H1 (cell line): ENCODE data around the gene LCMT1. TPM values are rescaled to one million over a fixed set of nuclear protein-coding genes. Genes with fewer than 3 reads are reported as not detected.

Experiments used
- CTCF ChIA-PET: fragments of 300-600 bp; sonication (Branson Sonifier 250); formaldehyde crosslinking; loops from one replicate; lab custom pipeline; 2021; ENCODE audit not compliant: partially characterized antibody; lab: Charles Lee
- POLR2A ChIA-PET: fragments of 300-600 bp; sonication (Branson Sonifier 250); formaldehyde crosslinking; loops from one replicate; lab custom pipeline; 2021; ENCODE audit warnings: inconsistent platforms; ENCODE audit not compliant: partially characterized antibody; lab: Charles Lee
- DNase-seq, 2 experiments: peaks; one replicate each; pipeline versions ENCODE4 v3.0.0 to v3.0.0-alpha.2; 2010 to 2022; ENCODE audit warnings: low spot score in 2 of 2, low read depth in 1 of 2, mixed read lengths in 1 of 2
- FAIRE-seq: peaks from 2 replicates; lab custom pipeline; 2011; peaks lifted over from hg19 to GRCh38; lab: Jason Lieb, UNC
- H2AFZ ChIP-seq: 2 replicates; pipeline ENCODE4 v1.8.1; 2012; ENCODE audit warnings: low read length, inconsistent platforms
- H2AK5ac ChIP-seq: 2 replicates; pipeline ENCODE4 v1.6.1; 2013; ENCODE audit warnings: low read depth, low read length
- H2BK120ac ChIP-seq: replicated peaks from 2 replicates; pipeline ENCODE3; 2013; ENCODE audit warnings: low read depth, low read length, inconsistent platforms
- H2BK12ac ChIP-seq: 2 replicates; pipeline ENCODE4 v1.6.1; 2013; ENCODE audit warnings: low read depth, low read length
- H2BK15ac ChIP-seq: 2 replicates; pipeline ENCODE4 v1.6.1; 2013; ENCODE audit warnings: low read length
- H2BK20ac ChIP-seq: 2 replicates; pipeline ENCODE4 v1.6.1; 2013; ENCODE audit warnings: low read length
- H2BK5ac ChIP-seq: 2 replicates; pipeline ENCODE4 v1.6.1; 2013; ENCODE audit warnings: low read depth, low read length
- H3K14ac ChIP-seq: 2 replicates; pipeline ENCODE4 v1.6.1; 2013; ENCODE audit warnings: inconsistent platforms; ENCODE audit not compliant: insufficient read length
- H3K18ac ChIP-seq: 2 replicates; pipeline ENCODE4 v1.6.1; 2013; ENCODE audit warnings: low read length; ENCODE audit errors: extremely low read depth
- H3K23ac ChIP-seq: 2 replicates; pipeline ENCODE4 v1.6.1; 2013; ENCODE audit warnings: inconsistent platforms; ENCODE audit not compliant: insufficient read length
- H3K23me2 ChIP-seq: 2 replicates; pipeline ENCODE4 v1.6.1; 2013; ENCODE audit warnings: low read depth, low read length
- H3K27ac ChIP-seq: 2 replicates; pipeline ENCODE4 v1.6.1; 2011; ENCODE audit warnings: low read depth, low read length, inconsistent platforms
- H3K27me3 ChIP-seq, 4 experiments: replicated peaks in 1 of 4; 1 replicate in 1 of 4; 2 replicates in 3 of 4; pipeline versions ENCODE4 v1.6.1 to v1.8.1; 2011 to 2013; ENCODE audit warnings: low read length in 3 of 4, mild to moderate bottlenecking in 3 of 4, inconsistent platforms in 2 of 4, mixed read lengths in 2 of 4, moderate library complexity in 1 of 4; ENCODE audit not compliant: control insufficient read depth in 3 of 4, insufficient read depth in 3 of 4; ENCODE audit errors: extremely low read depth in 1 of 4
- H3K36me3 ChIP-seq, 4 experiments: 2 replicates each; pipeline versions ENCODE4 v1.6.1 to v1.8.1; 2011 to 2013; ENCODE audit warnings: mild to moderate bottlenecking in 4 of 4, low read length in 3 of 4, moderate library complexity in 2 of 4, control low read depth in 1 of 4, inconsistent platforms in 1 of 4; ENCODE audit not compliant: insufficient read depth in 4 of 4, control insufficient read depth in 2 of 4
- H3K4ac ChIP-seq: replicated peaks from 2 replicates; pipeline ENCODE3; 2013; ENCODE audit warnings: low read length, low read depth, mixed read lengths, inconsistent platforms; ENCODE audit not compliant: insufficient read length
- H3K4me1 ChIP-seq, 4 experiments: replicated peaks in 1 of 4; 1 replicate in 1 of 4; 2 replicates in 3 of 4; pipeline versions ENCODE4 v1.6.1 to v1.8.1; 2011 to 2013; ENCODE audit warnings: low read length in 3 of 4, inconsistent platforms in 2 of 4, mixed read lengths in 1 of 4; ENCODE audit not compliant: insufficient read depth in 4 of 4, control insufficient read depth in 3 of 4
- H3K4me2 ChIP-seq, 2 experiments: 2 replicates each; pipeline versions ENCODE4 v1.6.1 to v1.8.1; 2011 to 2013; ENCODE audit warnings: low read depth in 2 of 2, low read length in 2 of 2, control low read depth in 1 of 2, inconsistent platforms in 1 of 2, mild to moderate bottlenecking in 1 of 2; ENCODE audit not compliant: insufficient read depth in 1 of 2
- H3K4me3 ChIP-seq, 4 experiments: fragments of 200-600, 300-600 bp in 1 of 4; sonication (generic), shearing (Covaris generic), sonication (Bioruptor Twin) in 1 of 4; 2 replicates each; pipeline versions ENCODE4 v1.5.1 to v1.8.1; 2011 to 2016; ENCODE audit warnings: low read length in 4 of 4, low read depth in 3 of 4, control low read depth in 2 of 4, inconsistent platforms in 2 of 4, mild to moderate bottlenecking in 2 of 4, mixed read lengths in 1 of 4, moderate library complexity in 1 of 4; ENCODE audit not compliant: insufficient read depth in 2 of 4; ENCODE audit errors: extremely low read depth in 1 of 4
- H3K56ac ChIP-seq: replicated peaks from 2 replicates; pipeline ENCODE3; 2013; ENCODE audit warnings: low read depth, mild to moderate bottlenecking, mixed read lengths, low read length, inconsistent platforms; ENCODE audit not compliant: insufficient read length
- H3K79me1 ChIP-seq: 2 replicates; pipeline ENCODE4 v1.6.1; 2013; ENCODE audit warnings: low read depth, low read length, control low read depth
- H3K79me2 ChIP-seq, 2 experiments: 2 replicates each; pipeline versions ENCODE4 v1.6.1 to v1.8.1; 2012 to 2013; ENCODE audit warnings: low read length in 2 of 2, mild to moderate bottlenecking in 2 of 2, inconsistent platforms in 1 of 2; ENCODE audit not compliant: insufficient read depth in 2 of 2, control insufficient read depth in 1 of 2
- H3K9ac ChIP-seq, 4 experiments: replicated peaks in 1 of 4; 1 replicate in 1 of 4; 2 replicates in 3 of 4; pipeline versions ENCODE4 v1.6.1 to v1.8.1; 2011 to 2013; ENCODE audit warnings: low read depth in 3 of 4, low read length in 3 of 4, control low read depth in 2 of 4, mild to moderate bottlenecking in 2 of 4, moderate library complexity in 2 of 4, inconsistent platforms in 1 of 4; ENCODE audit errors: extremely low read depth in 1 of 4
- H3K9me3 ChIP-seq, 2 experiments: 2 replicates each; pipeline versions ENCODE4 v1.6.1 to v1.8.1; 2012 to 2013; ENCODE audit warnings: mild to moderate bottlenecking in 2 of 2, moderate library complexity in 2 of 2, control low read depth in 1 of 2, inconsistent platforms in 1 of 2, low read depth in 1 of 2, low read length in 1 of 2, mixed read lengths in 1 of 2; ENCODE audit not compliant: insufficient read depth in 2 of 2
- H4K20me1 ChIP-seq, 2 experiments: replicated peaks in 1 of 2; 2 replicates each; pipeline versions ENCODE3 to v1.8.1; 2011 to 2013; ENCODE audit warnings: inconsistent platforms in 2 of 2, low read length in 2 of 2, mild to moderate bottlenecking in 1 of 2; ENCODE audit not compliant: insufficient read depth in 2 of 2, control insufficient read depth in 1 of 2
- H4K5ac ChIP-seq: 2 replicates; pipeline ENCODE4 v1.6.1; 2013; ENCODE audit warnings: low read length, low read depth, mixed read lengths, inconsistent platforms; ENCODE audit not compliant: insufficient read length
- H4K8ac ChIP-seq: 2 replicates; pipeline ENCODE4 v1.8.0; 2013; ENCODE audit warnings: mild to moderate bottlenecking, moderate library complexity, low read length, inconsistent platforms; ENCODE audit not compliant: insufficient read depth; ENCODE audit errors: extremely low read depth
- H4K91ac ChIP-seq: replicated peaks from 2 replicates; pipeline ENCODE3; 2013; ENCODE audit warnings: low read length, mixed read lengths, inconsistent platforms; ENCODE audit not compliant: insufficient read length
- CTBP2 ChIP-seq: IDR thresholded peaks from 2 replicates; pipeline ENCODE4 v1.7.0; 2011; ENCODE audit warnings: borderline replicate concordance, mild to moderate bottlenecking, moderate library complexity, mixed read lengths, low read length; ENCODE audit not compliant: insufficient read depth, insufficient read length
- EZH2 ChIP-seq: fragments of 200-600 bp; sonication (generic); IDR thresholded peaks from 2 replicates; pipeline ENCODE4 v1.7.1; 2012; ENCODE audit warnings: low read depth, mild to moderate bottlenecking, moderate library complexity, low read length, inconsistent platforms; ENCODE audit not compliant: severe bottlenecking
- GABPA ChIP-seq: IDR thresholded peaks from 2 replicates; pipeline ENCODE4 v1.6.1; 2011; ENCODE audit warnings: mild to moderate bottlenecking, low read length, moderate library complexity, borderline replicate concordance; ENCODE audit not compliant: insufficient read depth
- JUND ChIP-seq: IDR thresholded peaks from 2 replicates; pipeline ENCODE4 v1.6.1; 2011; ENCODE audit warnings: mild to moderate bottlenecking, improper control_type of control experiment, low read length
- MAFK ChIP-seq: IDR thresholded peaks from 2 replicates; pipeline ENCODE4 v1.6.1; 2012; ENCODE audit warnings: low read depth, mild to moderate bottlenecking, improper control_type of control experiment, low read length
- RAD21 ChIP-seq, 2 experiments: IDR thresholded peaks in 1 of 2; conservative IDR thresholded peaks in 1 of 2; 2 replicates each; pipeline ENCODE4 v1.6.1; 2011; ENCODE audit warnings: low read depth in 2 of 2, low read length in 2 of 2, improper control_type of control experiment in 1 of 2, inconsistent platforms in 1 of 2, mild to moderate bottlenecking in 1 of 2, moderate library complexity in 1 of 2
- RFX5 ChIP-seq: IDR thresholded peaks from 2 replicates; pipeline ENCODE4 v1.6.1; 2011; ENCODE audit warnings: low read depth, low read length, improper control_type of control experiment, borderline replicate concordance
- SAP30 ChIP-seq: fragments of 300-600 bp; sonication (generic); IDR thresholded peaks from 2 replicates; pipeline ENCODE4 v1.7.1; 2012; ENCODE audit warnings: low read length, moderate library complexity, mild to moderate bottlenecking, inconsistent platforms; ENCODE audit not compliant: insufficient read depth, insufficient replicate concordance
- SIN3A ChIP-seq, 2 experiments: IDR thresholded peaks in 1 of 2; conservative IDR thresholded peaks in 1 of 2; 2 replicates each; pipeline ENCODE4 v1.6.1; 2011 to 2012; ENCODE audit warnings: low read length in 2 of 2, improper control_type of control experiment in 1 of 2, low read depth in 1 of 2, mild to moderate bottlenecking in 1 of 2
- SP4 ChIP-seq: IDR thresholded peaks from 2 replicates; pipeline ENCODE4 v1.6.1; 2012; ENCODE audit warnings: low read length, inconsistent platforms
- SRF ChIP-seq: IDR thresholded peaks from 2 replicates; pipeline ENCODE4 v1.6.1; 2011; ENCODE audit warnings: mild to moderate bottlenecking, low read depth, low read length, moderate library complexity
- SUZ12 ChIP-seq: fragments of 200-600 bp; sonication (generic); IDR thresholded peaks from 2 replicates; pipeline ENCODE4 v1.6.1; 2012; ENCODE audit warnings: mild to moderate bottlenecking, inconsistent platforms, low read length, moderate library complexity, mixed read lengths
- TEAD4 ChIP-seq: IDR thresholded peaks from 2 replicates; pipeline ENCODE4 v1.6.1; 2012; ENCODE audit warnings: low read depth, low read length, inconsistent platforms, mixed read lengths
- WGBS, 2 experiments: shearing (Covaris generic) in 1 of 2; methylation state at CpG; one replicate each; pipeline versions ENCODE4 v1.1.6 to v1.1.7; 2013 to 2015; ENCODE audit warnings: low lambda C conversion rate in 2 of 2, mixed read lengths in 2 of 2, inconsistent platforms in 1 of 2, low coverage in 1 of 2, missing lambda C conversion rate in 1 of 2; ENCODE audit not compliant: insufficient replicate concordance in 2 of 2, insufficient coverage in 1 of 2, insufficient read length in 1 of 2; ENCODE audit errors: extremely low coverage in 1 of 2, missing lambda C conversion rate in 1 of 2; 5-methylcytosine and 5-hydroxymethylcytosine counted together
- polyA plus RNA-seq, 7 experiments: library from polyadenylated mRNA; depleted of rRNA in 3 of 7; stranded (reverse) in 5 of 7; unstranded in 2 of 7; fragments of >200 nt in 5 of 7; fragments of 200-250 nt in 2 of 7; gene quantifications; 1 replicate in 5 of 7; 2 replicates in 1 of 7; 4 replicates in 1 of 7; pipeline versions ENCODE4 v1.2.1 to v1.2.3, GENCODE V29; 2011 to 2013; ENCODE audit warnings: missing spikeins in 2 of 7, mixed read lengths in 2 of 7
- total RNA-seq: library from RNA; stranded (reverse); fragmentation: NEBNext Ultra II Directional; extraction: Animal tissue kit (Norgen Biotek cat#: 25700); gene quantifications from 2 replicates; pipeline ENCODE4 v1.2.1, GENCODE V29; 2021

Gene LCMT1
- total and polyA plus RNA-seq, 2 of the 8 experiments (the other 6 are each of a cell fraction or from before 2014, with no cell fraction given) = 61.0 to 80.8 TPM

- CTCF ChIA-PET = interaction anchor here (0.7 to 2.5 kb wide), 5 partner anchors 17 to 125 kb away, joined by 3 to 5 read pairs (median 3); partner anchors contain the start of gene ARHGAP17
- H2BK12ac ChIP-seq = no peak overlapping the region
- no peak overlapping the region for H3K9ac ChIP-seq
- H3K79me1 ChIP-seq = peaks cover 10% of the 10 kb centered on the region
- H2BK120ac ChIP-seq = no peak overlapping the region
- no peak overlapping the region for H2AK5ac ChIP-seq
- H4K91ac ChIP-seq = no peak overlapping the region
- H3K56ac ChIP-seq = no peak overlapping the region
- no peak overlapping the region for H2BK20ac ChIP-seq
- no peak overlapping the region for H2AFZ ChIP-seq
- peaks cover 18 to 28% of the 10 kb centered on the region in 2 experiments for H3K79me2 ChIP-seq
- no peak overlapping the region for H2BK15ac ChIP-seq
- H3K4me3 ChIP-seq = no peak overlapping the region
- H3K36me3 ChIP-seq = peaks cover 0 to under 1% (median 0%) of the 10 kb centered on the region in 4 experiments; a peak in 1 of 8 replicates
- POLR2A ChIA-PET = interaction anchor here (1.3 to 1.7 kb wide), 3 partner anchors 44 to 126 kb away, joined by 3 to 4 read pairs (median 4); no protein-coding TSS in a partner anchor
- H3K4me1 ChIP-seq = peaks cover 0 to 9% (median 4%) of the 10 kb centered on the region in 4 experiments; a peak in 4 of 7 replicates
- H3K4me2 ChIP-seq = no peak overlapping the region; a peak in 1 of 4 replicates
- no peak overlapping the region for H2BK5ac ChIP-seq
- peaks cover 14% of the 10 kb centered on the region; the same call in 1 of the 2 replicates for H3K23me2 ChIP-seq
- no peak overlapping the region for H3K27ac ChIP-seq
- H3K9me3 ChIP-seq = no peaks in the 10 kb centered on the region
- H3K23ac ChIP-seq = no peak overlapping the region
- no peak overlapping the region for H4K5ac ChIP-seq
- 89% methylated on average over 4 of the region's 4 CpGs; no CpG with 5 or more reads in 1 of the 2 experiments for WGBS, 2 experiments
- DNase-seq (no peak), FAIRE-seq (no peak)
- no peak overlapping the region for H3K14ac ChIP-seq
- H3K18ac ChIP-seq = no peak overlapping the region
- H3K27me3 ChIP-seq = no peaks in the 10 kb centered on the region
- no peak overlapping the region for H4K8ac ChIP-seq
- H3K4ac ChIP-seq = no peak overlapping the region
- H4K20me1 ChIP-seq = peaks cover 3 to 7% of the 10 kb centered on the region in 2 experiments
- TF ChIP-seq RFX5 (no peak), SP4 (no peak), CTBP2 (no peak), JUND (no peak), RAD21 (IDR thresholded peaks at IDR 0.05 in 1 of 2, conservative IDR thresholded peaks at IDR 0.05 in 1 of 2; ENCODE audit: low read depth in 2 of 2, low read length in 2 of 2) (no peak), TEAD4 (no peak), SUZ12 (no peak), GABPA (no peak), SRF (no peak), EZH2 (no peak), SIN3A (conservative IDR thresholded peaks at IDR 0.05 in 1 of 2, IDR thresholded peaks at IDR 0.05 in 1 of 2; ENCODE audit: low read depth in 1 of 2, low read length in 2 of 2) (no peak), MAFK (no peak), SAP30 (no peak)
Measured at GRCh38 chr16:25109643-25110042, 1.9 kb upstream of the LCMT1 start.
